GM19238 (cell line): ENCODE data around the gene MEIS1.
"Not testable (repeated sequence)": the region's sequence is repeated elsewhere in the genome, so short reads cannot be mapped to it uniquely, and the experiment has no call there.

Experiments used
- DNase-seq: peaks from one replicate; pipeline ENCODE4 v3.0.0; 2011; ENCODE audit warnings: low spot score; ENCODE audit not compliant: insufficient read length

MEIS1 gene

GRCh38 chr2:66466433-66466832, 31.5 kb downstream of the MEIS1 start:
- no peak for DNase-seq

- DNase-seq = no peak
These were observed 32.8 kb downstream of the MEIS1 start for GRCh38 chr2:66467718-66468117.

- DNase-seq = no peak
These were observed 34.4 kb downstream of the MEIS1 start for GRCh38 chr2:66469214-66469902.

- no peak for DNase-seq
These were observed 35.3 kb downstream of the MEIS1 start for GRCh38 chr2:66470199-66470598.

DNA sequence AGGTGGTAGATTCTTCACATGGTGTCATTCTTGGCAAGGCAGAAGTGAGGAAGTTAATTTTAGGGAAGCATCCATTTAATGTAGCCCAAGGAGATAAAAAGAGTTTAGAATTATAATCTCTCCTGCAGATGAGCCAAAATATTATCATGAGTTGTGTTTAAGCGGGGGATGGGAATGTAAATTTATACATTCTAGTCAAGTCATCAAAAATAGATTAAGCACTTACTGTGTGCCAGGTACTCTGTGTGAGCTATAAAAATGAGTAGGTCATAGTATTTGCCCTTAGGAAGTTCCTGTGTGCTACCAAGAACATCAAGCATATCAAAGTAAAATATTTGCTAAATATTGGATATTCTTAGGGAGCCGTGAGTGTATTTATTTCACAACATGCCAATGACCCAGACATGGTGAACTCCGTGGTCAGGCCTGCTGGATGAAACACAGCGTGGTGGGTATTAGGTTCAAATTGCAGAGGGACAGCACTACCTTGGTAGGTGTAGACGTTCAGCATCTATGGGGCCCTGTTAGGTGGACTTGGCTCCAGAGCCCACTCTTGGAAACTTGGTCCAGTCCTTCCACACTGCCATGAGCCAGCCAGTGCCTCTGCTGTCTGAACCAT, 37.4 kb downstream of the MEIS1 start:
- DNase-seq = no peak

GRCh38 chr2:66477135-66477842, 42.4 kb downstream of the MEIS1 start:
- no peak for DNase-seq

DNA sequence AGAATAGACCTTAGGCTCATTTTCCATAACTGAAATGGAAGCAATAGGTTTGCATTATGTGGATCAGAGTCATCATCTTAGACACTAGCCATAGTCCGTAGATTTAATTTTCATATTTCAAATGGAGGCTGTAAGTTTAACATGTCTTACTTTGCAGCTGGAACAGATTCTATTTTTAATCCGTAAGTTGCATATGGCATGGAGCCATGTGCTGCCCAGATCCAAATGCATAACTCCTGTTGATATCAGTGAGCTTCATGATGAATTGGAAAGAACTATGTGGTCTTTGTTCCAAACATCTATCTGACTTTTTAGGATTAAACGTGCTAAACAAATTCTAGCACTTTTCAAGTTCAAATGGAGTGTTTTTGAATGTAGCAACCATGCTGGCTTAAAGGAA, 43.4 kb downstream of the MEIS1 start:
- DNase-seq = no peak

DNA sequence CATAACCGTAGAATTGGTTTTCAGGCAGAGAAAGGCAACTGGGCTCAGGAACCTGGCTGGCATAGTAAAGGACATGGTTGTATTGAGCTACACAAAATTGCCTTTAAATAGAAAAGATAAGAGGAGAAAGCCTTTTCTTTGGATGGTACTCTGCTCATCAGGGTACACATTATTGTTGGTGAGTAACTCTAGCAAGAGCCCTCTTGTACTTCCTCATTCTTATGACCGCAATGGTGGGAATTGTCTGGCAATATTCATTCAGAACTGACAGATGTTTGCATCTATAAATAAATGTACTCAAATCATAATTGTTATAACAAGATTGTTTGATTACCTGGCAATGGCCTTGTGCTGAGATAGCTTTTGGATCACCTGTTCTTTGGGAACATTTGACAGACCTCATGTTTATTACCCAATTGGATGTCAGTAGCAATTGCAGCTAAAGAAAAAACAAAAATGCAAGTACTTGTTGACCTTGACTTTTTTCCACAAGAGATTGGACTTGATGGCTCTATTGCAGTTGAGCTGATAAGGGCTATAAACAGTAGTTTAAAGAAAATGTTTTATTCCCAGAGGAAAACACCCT, 43.9 kb downstream of the MEIS1 start:
- no peak for DNase-seq

DNA sequence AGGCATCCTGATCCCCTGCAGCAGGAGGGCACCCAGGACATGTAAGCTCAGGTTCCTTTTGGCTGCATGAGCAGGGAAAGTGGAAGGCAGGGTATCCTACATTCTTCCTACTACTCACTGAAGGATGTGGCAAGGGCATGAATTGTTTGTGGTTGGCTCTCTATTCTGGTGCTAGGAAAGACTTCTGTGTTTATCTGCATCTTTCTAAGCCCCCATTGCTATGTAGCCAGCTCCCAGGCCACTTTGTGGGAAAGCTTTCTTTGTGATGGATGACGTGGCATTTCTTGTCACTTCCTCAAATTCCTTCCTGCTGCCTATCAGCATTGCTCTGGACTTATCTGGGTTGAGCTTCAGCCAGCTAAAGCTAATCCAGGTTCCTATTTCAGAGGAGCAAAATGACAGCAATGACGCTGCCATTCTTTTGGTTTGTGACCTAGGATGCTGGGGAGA, 46.2 kb downstream of the MEIS1 start:
- no peak for DNase-seq

GRCh38 chr2:66485252-66485651, 50.3 kb downstream of the MEIS1 start:
- DNase-seq = not testable (repeated sequence)

DNA sequence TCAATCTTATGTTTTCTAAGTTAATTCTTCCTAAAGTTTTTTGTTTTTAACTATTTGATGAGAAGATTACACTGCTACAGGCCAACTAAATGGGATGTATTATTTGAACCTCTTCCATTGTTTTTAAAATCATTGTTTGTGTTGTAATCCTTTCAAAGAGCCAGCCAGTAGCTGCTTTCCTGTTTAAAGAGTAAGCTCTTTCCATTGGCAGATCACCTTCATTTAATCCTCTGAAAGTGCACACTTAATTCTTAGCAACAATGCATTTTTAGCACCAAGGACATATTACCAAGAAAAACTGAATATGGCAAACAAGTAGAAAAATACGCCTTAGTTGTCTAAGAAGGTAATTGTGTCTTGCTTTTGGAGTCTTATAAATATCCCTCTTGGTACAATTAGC, 54.0 kb downstream of the MEIS1 start:
- DNase-seq = no peak

- DNase-seq = no peak
These were observed 54.5 kb downstream of the MEIS1 start for GRCh38 chr2:66489436-66489835.

GRCh38 chr2:66490588-66491001, 55.7 kb downstream of the MEIS1 start:
- no peak for DNase-seq

DNA sequence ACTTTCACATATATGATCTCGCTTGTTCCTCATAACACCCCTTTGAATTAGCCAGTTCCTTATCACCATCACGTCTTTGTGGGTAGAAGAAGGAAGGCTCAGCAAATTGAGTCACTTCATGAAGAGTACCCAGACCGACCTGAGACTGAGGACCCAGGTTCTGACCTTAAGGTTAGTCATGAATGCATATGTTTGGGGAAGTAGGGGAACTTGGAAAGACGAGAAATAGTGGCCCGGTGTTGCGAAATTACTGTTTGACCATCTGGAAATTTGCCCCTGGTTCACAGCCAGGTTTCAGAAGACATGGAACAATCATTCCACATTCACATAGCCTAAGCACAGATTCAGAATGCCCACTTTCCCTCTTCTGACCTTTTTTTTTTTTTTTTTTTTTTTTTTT, 59.8 kb downstream of the MEIS1 start:
- DNase-seq = no peak

DNA sequence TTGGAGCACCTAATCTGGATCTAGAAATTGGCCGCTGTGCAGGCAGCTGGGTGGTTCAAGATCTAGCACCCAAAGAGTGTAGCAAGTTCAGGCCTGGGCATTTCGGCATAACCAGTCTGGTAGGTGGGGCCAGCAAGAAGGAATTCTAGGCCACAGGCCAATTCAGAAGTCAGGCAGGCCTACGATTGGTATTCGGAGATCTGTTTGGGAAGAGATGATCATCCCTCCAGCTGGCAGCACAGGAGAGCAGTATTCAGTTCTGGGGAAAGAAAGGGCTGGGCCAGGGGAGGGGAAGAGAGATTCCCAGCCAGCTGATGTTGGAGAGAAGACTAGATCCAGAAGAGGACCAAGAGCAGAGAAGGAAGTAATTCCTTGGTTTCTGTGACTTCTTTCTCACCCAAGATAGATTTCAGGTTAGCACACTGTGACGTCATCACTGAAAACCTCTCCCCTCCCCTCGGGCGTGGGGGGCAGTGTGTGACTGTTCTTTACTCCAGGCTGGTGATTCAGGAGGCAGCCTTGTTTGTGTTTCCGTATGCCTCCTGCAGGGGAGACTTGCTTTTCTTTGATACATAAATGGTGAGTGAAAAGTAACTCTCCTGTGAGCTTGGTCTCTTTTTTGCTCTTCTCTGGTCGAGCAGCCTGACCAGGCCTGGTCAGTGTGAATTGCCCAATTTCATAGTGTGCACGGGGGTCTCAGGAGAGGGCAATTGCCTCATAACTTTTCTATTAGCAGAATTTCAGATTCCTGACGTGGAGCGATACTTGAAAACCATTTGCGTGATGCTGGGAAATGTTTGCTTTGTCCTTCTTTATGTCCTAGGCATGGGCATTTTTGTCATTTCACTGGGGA, 61.1 kb downstream of the MEIS1 start:
- no peak for DNase-seq

DNA sequence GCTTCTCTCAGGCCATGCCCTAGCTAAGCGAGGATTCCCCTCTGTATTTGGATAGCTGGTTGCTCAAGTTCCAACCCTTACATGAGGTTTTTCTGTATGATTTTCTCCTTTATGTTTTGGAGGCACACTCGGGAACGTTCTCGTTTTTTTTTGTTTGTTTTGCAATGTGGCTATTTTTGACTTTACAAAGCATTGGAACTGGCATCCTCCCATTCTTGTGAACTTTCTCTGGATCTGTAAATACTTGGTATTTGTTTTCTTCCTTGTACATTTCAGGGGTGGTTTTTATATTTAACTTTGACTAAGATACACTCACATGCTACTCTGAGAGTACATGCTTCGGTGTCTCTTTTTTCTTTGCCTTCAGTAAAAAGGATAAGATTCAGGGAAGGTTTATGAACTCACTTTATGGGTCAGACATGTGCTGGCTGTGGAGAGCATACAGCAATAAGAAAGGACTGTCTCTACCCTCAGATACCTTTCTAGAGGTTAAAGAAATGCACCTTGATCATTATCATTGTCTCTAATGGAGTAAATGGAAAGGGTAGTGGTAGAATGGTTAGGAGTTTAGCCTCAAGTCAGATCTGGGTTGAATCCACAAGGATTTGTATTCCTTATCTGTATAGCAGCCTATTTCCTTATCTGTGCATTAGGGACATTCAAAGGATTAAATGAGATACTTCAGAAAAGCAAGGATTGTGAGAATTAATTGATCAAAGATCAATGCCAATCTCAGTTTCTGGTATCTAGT, 61.9 kb downstream of the MEIS1 start:
- DNase-seq = no peak

DNA sequence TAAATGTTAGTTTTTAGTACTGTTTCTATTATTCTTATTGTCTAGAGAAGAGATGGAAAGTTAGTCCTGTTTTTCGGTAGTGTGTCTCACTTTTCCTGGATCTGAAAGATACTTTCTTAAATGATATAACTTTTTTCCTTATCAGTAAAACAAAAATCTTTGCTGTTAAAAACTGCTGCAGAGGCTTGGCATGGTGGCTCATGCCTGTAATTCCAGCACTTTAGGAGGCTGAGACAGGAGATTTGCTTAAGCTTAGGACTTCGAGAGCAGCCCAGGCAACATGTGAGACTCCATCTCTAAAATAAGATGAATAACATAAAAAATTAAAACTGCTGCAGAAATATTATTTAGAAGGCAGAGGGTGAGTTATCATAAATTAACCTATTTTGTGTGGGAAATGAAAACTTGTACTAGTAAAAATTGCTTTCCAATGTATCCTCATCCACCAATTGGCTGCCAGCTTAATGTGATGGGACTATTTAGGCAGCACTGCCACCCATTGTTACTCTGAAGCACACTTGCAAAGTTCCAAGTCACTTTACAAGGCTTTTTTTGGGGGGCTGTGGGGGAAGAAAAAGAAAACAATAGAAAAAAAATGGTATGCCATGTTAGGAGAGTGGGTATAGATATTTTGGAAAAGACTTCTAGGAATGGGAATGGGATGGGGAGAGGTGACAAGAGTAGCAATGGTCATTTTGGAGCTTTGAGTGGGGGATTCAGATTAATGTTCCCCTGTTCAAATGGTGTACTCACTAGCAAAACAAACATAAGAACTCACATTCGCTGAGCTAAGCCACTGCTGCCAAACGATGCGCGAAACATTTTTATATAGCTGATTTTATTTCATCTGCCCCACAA, 62.7 kb downstream of the MEIS1 start:
- DNase-seq = no peak

DNA sequence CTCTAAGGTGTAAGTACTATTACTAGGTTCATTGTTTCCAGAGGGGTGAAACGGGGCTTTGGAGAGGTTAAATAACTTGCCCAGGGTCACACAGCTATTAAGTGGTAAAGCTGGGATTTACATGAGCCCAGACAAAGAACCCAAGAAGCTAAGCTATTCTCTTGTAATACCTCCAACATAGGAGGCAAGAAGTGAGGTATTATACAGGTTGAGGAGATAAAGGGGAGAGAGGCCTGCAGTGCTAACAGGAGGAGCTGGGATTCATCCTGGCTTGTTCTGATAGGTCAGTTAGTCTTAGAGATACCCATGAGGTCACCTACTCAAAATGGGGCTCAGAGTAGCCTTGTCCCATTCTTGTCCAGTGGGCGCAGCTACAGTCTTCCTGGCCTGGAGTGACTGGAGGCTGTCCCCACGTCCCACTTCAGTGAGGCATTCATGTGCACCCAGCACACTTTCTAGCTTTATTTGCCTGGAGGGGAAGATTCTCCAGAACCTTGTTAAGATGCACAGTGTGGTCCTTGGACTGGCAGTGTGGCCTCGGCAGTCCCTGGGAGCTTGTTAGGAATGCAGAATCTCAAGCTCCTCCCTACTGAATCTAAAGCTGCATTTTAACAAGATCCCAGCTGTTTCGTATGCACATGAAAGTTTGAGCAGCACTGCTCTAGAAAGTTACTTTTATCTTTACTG, 63.5 kb downstream of the MEIS1 start:
- DNase-seq = no peak

- no peak for DNase-seq
These were observed 66.3 kb downstream of the MEIS1 start for GRCh38 chr2:66501267-66501666.
